Endothelial cell of umbilical vein (primary cell): ENCODE results near the gene CACNA1E.

ENCODE experiments used
- CTCF ChIP-seq, 2 donors: IDR thresholded peaks; 1 replicate in 1 of 2; 2 replicates in 1 of 2; pipeline ENCODE4 v1.5.1; 2011; ENCODE audit warnings: low read length in 2 of 2, mild to moderate bottlenecking in 2 of 2, moderate library complexity in 2 of 2, control low read depth in 1 of 2, inconsistent platforms in 1 of 2, low read depth in 1 of 2; ENCODE audit not compliant: insufficient read depth in 1 of 2; ENCODE audit errors: extremely low read depth in 1 of 2
- EZH2 ChIP-seq: IDR thresholded peaks from 2 replicates; pipeline ENCODE4 v1.6.1; 2012; ENCODE audit warnings: borderline replicate concordance, low read depth, mild to moderate bottlenecking, moderate library complexity, low read length, inconsistent platforms; ENCODE audit not compliant: severe bottlenecking
- MAX ChIP-seq: IDR thresholded peaks from 2 replicates; pipeline ENCODE4 v1.6.1; 2011; ENCODE audit not compliant: insufficient read depth, insufficient read length
- MYC ChIP-seq: IDR thresholded peaks from one replicate; pipeline ENCODE4 v1.6.1; 2011; ENCODE audit warnings: mild to moderate bottlenecking, low read depth, low read length
- POLR2A ChIP-seq: IDR thresholded peaks from 2 replicates; pipeline ENCODE4 v1.6.1; 2012; ENCODE audit warnings: low read depth, mild to moderate bottlenecking, control low read depth, low read length
- POLR2AphosphoS5 ChIP-seq: IDR thresholded peaks from 2 replicates; pipeline ENCODE4 v1.6.1; 2012; ENCODE audit warnings: low read depth, mild to moderate bottlenecking, control low read depth, low read length, moderate library complexity; ENCODE audit not compliant: insufficient read depth

GRCh38 chr1:181453541-181454201, 29.6 kb upstream of the CACNA1E start:
- TF ChIP-seq CTCF (IDR thresholded peaks at IDR 0.05; ENCODE audit: extremely low read depth in 1 of 2, insufficient read depth in 1 of 2, low read depth in 1 of 2, low read length in 2 of 2) (no peak), POLR2A (no peak), EZH2 (no peak), MYC (no peak), POLR2AphosphoS5 (no peak), MAX (no peak)
